Endodermal cell (in vitro differentiated cells): ENCODE data around the gene MRPS22. TPM values are rescaled to one million over a fixed set of nuclear protein-coding genes. Genes with fewer than 3 reads are reported as not detected.

Experiments used
- DNase-seq: peaks from one replicate; pipeline ENCODE4 v3.0.0-alpha.2; 2017
- H3K27ac ChIP-seq: 2 replicates; pipeline ENCODE4 v1.5.1; 2013; ENCODE audit warnings: mild to moderate bottlenecking, low read depth, low read length, moderate library complexity
- H3K27me3 ChIP-seq: 2 replicates; pipeline ENCODE4 v1.6.1; 2013; ENCODE audit warnings: mild to moderate bottlenecking, low read length, moderate library complexity; ENCODE audit not compliant: insufficient read depth, control insufficient read depth, poor library complexity, severe bottlenecking
- H3K36me3 ChIP-seq: 2 replicates; pipeline ENCODE4 v1.7.0; 2013; ENCODE audit warnings: mild to moderate bottlenecking, low read length, moderate library complexity; ENCODE audit not compliant: control insufficient read depth, insufficient read depth
- H3K4me1 ChIP-seq: one replicate; pipeline ENCODE4 v1.7.0; 2013; ENCODE audit warnings: low read length; ENCODE audit not compliant: control insufficient read depth, insufficient read depth
- H3K4me3 ChIP-seq: 2 replicates; pipeline ENCODE4 v1.5.1; 2013; ENCODE audit warnings: mild to moderate bottlenecking, low read length, moderate library complexity
- H3K9ac ChIP-seq: 2 replicates; pipeline ENCODE4 v1.6.1; 2013; ENCODE audit warnings: mild to moderate bottlenecking, low read length, moderate library complexity; ENCODE audit not compliant: poor library complexity, severe bottlenecking; ENCODE audit errors: extremely low read depth
- H3K9me3 ChIP-seq: 2 replicates; pipeline ENCODE4 v1.6.1; 2013; ENCODE audit warnings: mild to moderate bottlenecking, low read length, moderate library complexity; ENCODE audit not compliant: control insufficient read depth
- H3K27ac Mint-ChIP-seq: 2 replicates; pipeline ENCODE4 v1.8.0; 2020; ENCODE audit warnings: mixed read lengths
- H3K27me3 Mint-ChIP-seq: 2 replicates; pipeline ENCODE4 v1.8.0; 2021; ENCODE audit warnings: mild to moderate bottlenecking, mixed read lengths; ENCODE audit not compliant: insufficient read depth
- H3K36me3 Mint-ChIP-seq: 2 replicates; pipeline ENCODE4 v1.8.0; 2020; ENCODE audit warnings: low read depth, mixed read lengths
- H3K4me1 Mint-ChIP-seq: 2 replicates; pipeline ENCODE4 v1.8.0; 2020; ENCODE audit warnings: mixed read lengths
- H3K4me3 Mint-ChIP-seq: 2 replicates; pipeline ENCODE4 v1.8.0; 2020; ENCODE audit warnings: mild to moderate bottlenecking, moderate library complexity, mixed read lengths
- H3K9me3 Mint-ChIP-seq: 2 replicates; pipeline ENCODE4 v1.8.0; 2020; ENCODE audit warnings: mild to moderate bottlenecking, mixed read lengths
- CTCF ChIP-seq: fragments of 200-600 bp; sonication (generic); conservative IDR thresholded peaks from 2 replicates; pipeline ENCODE4 v1.5.0; 2021; ENCODE audit warnings: antibody characterized with exemption, mild to moderate bottlenecking
- WGBS, 2 experiments: methylation state at CpG; one replicate each; pipeline versions ENCODE4 v1.1.5 to v1.1.7; 2013; ENCODE audit warnings: missing lambda C conversion rate in 2 of 2, mixed read lengths in 1 of 2; ENCODE audit not compliant: insufficient coverage in 1 of 2, insufficient read length in 1 of 2; 5-methylcytosine and 5-hydroxymethylcytosine counted together
- total RNA-seq, 2 donors: library from RNA; stranded (reverse); fragmentation: NEBNext Ultra II Directional in 1 of 2; extraction: Animal tissue kit (Norgen Biotek cat#: 25700) in 1 of 2; gene quantifications; 2 replicates in 1 of 2; 3 replicates in 1 of 2; pipeline ENCODE4 v1.2.1, GENCODE V29; 2021

Gene MRPS22
- total RNA-seq, 2 donors from 2014 or later, result 34.8 to 38.7 TPM

DNA sequence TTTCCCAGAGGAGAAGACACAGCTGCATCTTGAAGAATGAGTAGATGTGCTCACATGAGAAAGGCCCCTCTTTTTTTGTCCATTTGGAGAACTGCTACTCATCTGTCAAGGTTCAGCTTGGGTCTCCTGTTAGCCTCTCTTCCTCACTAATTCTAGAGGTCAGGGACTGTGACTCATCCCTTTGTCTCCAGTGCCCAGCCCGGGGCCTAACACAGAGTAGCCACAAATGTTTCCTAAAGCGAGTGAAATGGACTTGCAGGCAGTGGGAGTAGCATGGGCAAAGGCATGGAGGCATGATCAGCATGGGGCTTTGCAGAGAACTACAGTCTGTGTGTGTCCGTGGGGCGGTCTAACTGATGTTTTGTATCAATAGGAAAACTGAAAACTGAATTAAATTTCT is 33.9 kb upstream of the MRPS22 start:
- Mint-ChIP-seq H3K27ac (no peak overlapping the region), H3K4me1 (peaks cover 5% of the 10 kb centered on the region), H3K36me3 (no peaks in the 10 kb centered on the region), H3K4me3 (no peak overlapping the region), H3K27me3 (peaks cover 5% of the 10 kb centered on the region), H3K9me3 (no peaks in the 10 kb centered on the region)
- Histone ChIP-seq H3K4me3 (no peak overlapping the region), H3K27me3 (no peaks in the 10 kb centered on the region), H3K9me3 (no peaks in the 10 kb centered on the region), H3K27ac (no peak overlapping the region), H3K9ac (no peak overlapping the region), H3K4me1 (no peaks in the 10 kb centered on the region), H3K36me3 (no peaks in the 10 kb centered on the region)
- no peak for DNase-seq
- 85 to 88% methylated on average over 4 of the region's 4 CpGs for WGBS, 2 experiments
- TF ChIP-seq CTCF, result no peak

DNA sequence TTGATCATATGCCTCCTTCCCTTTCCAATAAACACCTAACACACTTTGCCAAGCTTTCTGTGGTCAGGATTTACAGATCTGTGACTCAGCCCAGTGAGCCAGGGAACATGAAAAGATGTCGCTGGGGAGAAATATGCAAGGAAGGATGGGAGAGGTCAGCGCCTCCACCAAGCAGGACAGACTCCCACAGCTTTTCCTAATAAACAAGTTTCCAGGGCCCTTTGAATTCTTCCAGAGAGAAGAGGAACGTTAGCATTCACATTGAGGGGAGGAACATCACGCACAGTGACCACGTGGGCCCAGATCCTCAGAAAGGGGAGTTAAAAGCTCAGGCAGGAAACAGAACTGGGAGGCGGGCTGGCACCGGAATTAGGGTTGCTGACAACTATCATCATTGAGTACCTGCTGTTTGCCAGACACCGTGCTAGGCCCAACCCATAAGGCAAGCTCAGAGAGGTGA is 33.3 kb upstream of the MRPS22 start:
- no peaks in the 10 kb centered on the region for H3K36me3 ChIP-seq
- H3K4me3 ChIP-seq, result no peak overlapping the region
- H3K4me1 Mint-ChIP-seq, result peaks cover 5% of the 10 kb centered on the region
- no peaks in the 10 kb centered on the region for H3K4me1 ChIP-seq
- no peak overlapping the region for H3K27ac ChIP-seq
- H3K9me3 Mint-ChIP-seq, result no peaks in the 10 kb centered on the region
- H3K27me3 ChIP-seq, result no peaks in the 10 kb centered on the region
- WGBS, 2 experiments, result 75 to 83% methylated on average over 6 to 8 of the region's 8 CpGs
- no peak for TF ChIP-seq CTCF
- no peaks in the 10 kb centered on the region for H3K9me3 ChIP-seq
- no peak overlapping the region for H3K9ac ChIP-seq
- H3K4me3 Mint-ChIP-seq, result no peak overlapping the region
- H3K27ac Mint-ChIP-seq, result no peak overlapping the region
- DNase-seq, result no peak
- peaks cover 8% of the 10 kb centered on the region for H3K27me3 Mint-ChIP-seq
- no peaks in the 10 kb centered on the region for H3K36me3 Mint-ChIP-seq

DNA sequence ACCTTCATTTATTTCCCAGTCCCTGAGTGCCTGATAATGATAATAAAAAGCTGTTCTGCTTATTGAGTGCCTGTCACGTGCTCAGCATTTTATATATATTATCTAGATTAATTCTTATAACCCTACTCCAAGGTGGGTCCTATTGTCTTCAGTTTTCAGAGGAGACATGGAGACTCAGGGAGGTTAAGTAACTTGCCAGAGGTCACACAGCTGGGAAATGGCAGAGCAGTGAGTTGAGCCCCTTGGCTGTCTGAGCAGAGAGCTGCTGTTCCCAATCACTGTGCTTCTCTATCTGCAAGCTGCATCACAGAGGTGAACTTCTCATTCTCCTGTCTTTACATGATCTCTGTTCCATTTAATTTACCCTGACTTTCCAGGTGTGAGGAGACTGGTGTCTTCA is 32.3 kb upstream of the MRPS22 start:
- no peaks in the 10 kb centered on the region for H3K9me3 ChIP-seq
- no peaks in the 10 kb centered on the region for H3K36me3 ChIP-seq
- no peak overlapping the region for H3K4me3 Mint-ChIP-seq
- DNase-seq, result no peak
- no peak overlapping the region for H3K9ac ChIP-seq
- H3K27ac ChIP-seq, result no peak overlapping the region
- H3K27me3 Mint-ChIP-seq, result peaks cover 16% of the 10 kb centered on the region
- TF ChIP-seq CTCF, result no peak
- H3K4me1 Mint-ChIP-seq, result no peaks in the 10 kb centered on the region
- H3K27me3 ChIP-seq, result no peaks in the 10 kb centered on the region
- 80% methylated on average over 1 of the region's 1 CpG; no CpG with 5 or more reads in 1 of the 2 experiments for WGBS, 2 experiments
- H3K4me1 ChIP-seq, result no peaks in the 10 kb centered on the region
- H3K36me3 Mint-ChIP-seq, result no peaks in the 10 kb centered on the region
- H3K9me3 Mint-ChIP-seq, result no peaks in the 10 kb centered on the region
- no peak overlapping the region for H3K27ac Mint-ChIP-seq
- H3K4me3 ChIP-seq, result no peak overlapping the region
